ENCODE data around the gene PTPRU. TPM values are rescaled to one million over a fixed set of nuclear protein-coding genes. Genes with fewer than 3 reads are reported as not detected.

The PTPRU gene
- total RNA-seq, 1 donor from 2014 or later, result 15.3 TPM

DNA sequence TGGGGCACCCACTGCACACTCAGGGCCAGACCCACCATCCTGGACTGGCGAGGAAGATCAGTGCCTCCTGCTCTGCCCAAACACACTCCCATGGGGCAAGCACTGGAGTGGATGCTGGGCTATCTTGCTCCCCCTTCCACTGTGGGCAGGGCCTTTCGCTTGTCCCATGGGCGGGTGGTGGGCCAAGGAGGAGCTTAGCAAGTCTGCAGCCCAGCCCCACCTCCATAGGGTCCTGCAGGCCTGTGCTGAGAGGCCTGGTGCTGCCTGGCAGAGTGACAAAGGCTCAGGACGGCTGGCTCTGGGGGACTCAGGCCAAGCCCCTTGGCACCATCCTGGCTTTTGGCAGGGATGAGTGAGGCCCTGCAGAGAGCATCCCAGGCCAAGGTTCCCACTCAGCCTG, 89.4 kb downstream of the PTPRU start:
- peaks cover 2% of the 10 kb centered on the region for H3K27me3 ChIP-seq (ENCODE audit: low read depth)
- no peak overlapping the region for H3K4me3 ChIP-seq
- peak; percentile 56 for DNase-seq
- no peaks in the 10 kb centered on the region for H3K9me3 ChIP-seq (replicated peaks)
- TF ChIP-seq, protein P1, sequence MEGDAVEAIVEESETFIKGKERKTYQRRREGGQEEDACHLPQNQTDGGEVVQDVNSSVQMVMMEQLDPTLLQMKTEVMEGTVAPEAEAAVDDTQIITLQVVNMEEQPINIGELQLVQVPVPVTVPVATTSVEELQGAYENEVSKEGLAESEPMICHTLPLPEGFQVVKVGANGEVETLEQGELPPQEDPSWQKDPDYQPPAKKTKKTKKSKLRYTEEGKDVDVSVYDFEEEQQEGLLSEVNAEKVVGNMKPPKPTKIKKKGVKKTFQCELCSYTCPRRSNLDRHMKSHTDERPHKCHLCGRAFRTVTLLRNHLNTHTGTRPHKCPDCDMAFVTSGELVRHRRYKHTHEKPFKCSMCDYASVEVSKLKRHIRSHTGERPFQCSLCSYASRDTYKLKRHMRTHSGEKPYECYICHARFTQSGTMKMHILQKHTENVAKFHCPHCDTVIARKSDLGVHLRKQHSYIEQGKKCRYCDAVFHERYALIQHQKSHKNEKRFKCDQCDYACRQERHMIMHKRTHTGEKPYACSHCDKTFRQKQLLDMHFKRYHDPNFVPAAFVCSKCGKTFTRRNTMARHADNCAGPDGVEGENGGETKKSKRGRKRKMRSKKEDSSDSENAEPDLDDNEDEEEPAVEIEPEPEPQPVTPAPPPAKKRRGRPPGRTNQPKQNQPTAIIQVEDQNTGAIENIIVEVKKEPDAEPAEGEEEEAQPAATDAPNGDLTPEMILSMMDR (IDR thresholded peaks at IDR 0.05; ENCODE audit: borderline replicate concordance), result no peak
- intact Hi-C loops (cut with micrococcal nuclease), result no loop called here
- no peaks in the 10 kb centered on the region for H3K4me1 ChIP-seq
- H3K36me3 ChIP-seq, result peaks cover 3% of the 10 kb centered on the region
- H3K27ac ChIP-seq (replicated peaks), result no peak overlapping the region

DNA sequence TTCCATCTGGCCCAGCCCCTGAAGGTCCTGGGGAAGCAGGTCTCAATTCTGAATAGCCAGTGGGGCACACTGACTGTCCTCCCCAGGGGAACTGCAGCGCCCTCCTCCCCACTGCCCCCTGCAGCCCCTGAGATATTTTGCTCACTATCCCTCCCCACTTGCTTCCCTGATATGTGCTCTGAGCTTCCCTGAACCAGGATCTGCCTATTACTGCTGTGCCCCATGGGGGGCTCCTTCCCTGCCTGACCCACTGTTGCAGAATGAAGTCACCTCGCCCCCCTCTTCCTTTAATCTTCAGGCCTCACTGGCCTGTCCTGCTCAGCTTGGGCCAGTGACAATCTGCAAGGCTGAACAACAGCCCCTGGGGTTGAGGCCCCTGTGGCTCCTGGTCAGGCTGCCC, 89.8 kb downstream of the PTPRU start:
- TF ChIP-seq, protein P1 (IDR thresholded peaks at IDR 0.05; ENCODE audit: borderline replicate concordance), result no peak
- peaks cover 3% of the 10 kb centered on the region for H3K36me3 ChIP-seq
- no peak overlapping the region for H3K4me3 ChIP-seq
- no peaks in the 10 kb centered on the region for H3K4me1 ChIP-seq
- peaks cover 7% of the 10 kb centered on the region for H3K27me3 ChIP-seq (ENCODE audit: low read depth)
- no peak for DNase-seq
- intact Hi-C loops (cut with micrococcal nuclease), result no loop called here
- H3K9me3 ChIP-seq (replicated peaks), result no peaks in the 10 kb centered on the region
- H3K27ac ChIP-seq (replicated peaks), result no peak overlapping the region

DNA sequence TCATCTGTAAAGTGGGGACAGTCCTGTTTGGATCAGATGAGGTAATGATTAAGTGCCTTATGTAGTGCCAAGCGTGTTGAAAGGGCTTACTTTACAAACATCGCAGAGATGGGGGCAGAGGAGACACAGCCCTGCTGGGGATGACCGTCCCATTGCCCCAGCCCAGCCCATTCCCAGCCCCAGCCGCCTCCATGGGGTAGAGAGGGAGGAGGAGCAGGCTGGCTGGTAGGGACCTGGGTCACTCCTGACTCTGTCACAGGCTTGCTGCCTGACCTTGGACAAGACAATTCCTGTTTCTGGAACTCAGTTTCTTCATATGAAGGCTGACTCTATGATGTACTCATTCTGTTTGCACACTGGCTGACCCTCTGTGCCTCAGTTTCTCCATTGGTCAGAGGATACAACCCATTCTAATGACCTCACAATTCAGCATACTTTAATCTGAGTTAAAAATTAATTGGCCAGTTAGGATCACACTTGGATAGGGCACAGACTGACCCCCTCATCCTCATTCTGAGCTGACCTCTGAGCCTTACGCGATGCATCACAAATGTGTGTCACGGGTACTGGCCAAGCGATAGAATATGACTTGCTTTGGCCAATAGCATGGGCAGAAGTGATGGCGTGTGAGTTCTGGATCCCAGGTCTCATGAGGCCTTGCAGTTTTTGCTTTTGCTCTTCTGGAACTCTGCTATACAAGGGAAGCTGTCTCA, 91.1 kb downstream of the PTPRU start:
- Histone ChIP-seq H3K4me1 (no peaks in the 10 kb centered on the region), H3K27ac (replicated peaks) (no peak overlapping the region), H3K27me3 (ENCODE audit: low read depth) (peaks cover 17% of the 10 kb centered on the region), H3K4me3 (no peak overlapping the region), H3K9me3 (replicated peaks) (no peaks in the 10 kb centered on the region), H3K36me3 (no peaks in the 10 kb centered on the region)
- TF ChIP-seq, protein P1 (IDR thresholded peaks at IDR 0.05; ENCODE audit: borderline replicate concordance), result no peak
- no peak for DNase-seq
- intact Hi-C loops (cut with micrococcal nuclease), result no loop called here

DNA sequence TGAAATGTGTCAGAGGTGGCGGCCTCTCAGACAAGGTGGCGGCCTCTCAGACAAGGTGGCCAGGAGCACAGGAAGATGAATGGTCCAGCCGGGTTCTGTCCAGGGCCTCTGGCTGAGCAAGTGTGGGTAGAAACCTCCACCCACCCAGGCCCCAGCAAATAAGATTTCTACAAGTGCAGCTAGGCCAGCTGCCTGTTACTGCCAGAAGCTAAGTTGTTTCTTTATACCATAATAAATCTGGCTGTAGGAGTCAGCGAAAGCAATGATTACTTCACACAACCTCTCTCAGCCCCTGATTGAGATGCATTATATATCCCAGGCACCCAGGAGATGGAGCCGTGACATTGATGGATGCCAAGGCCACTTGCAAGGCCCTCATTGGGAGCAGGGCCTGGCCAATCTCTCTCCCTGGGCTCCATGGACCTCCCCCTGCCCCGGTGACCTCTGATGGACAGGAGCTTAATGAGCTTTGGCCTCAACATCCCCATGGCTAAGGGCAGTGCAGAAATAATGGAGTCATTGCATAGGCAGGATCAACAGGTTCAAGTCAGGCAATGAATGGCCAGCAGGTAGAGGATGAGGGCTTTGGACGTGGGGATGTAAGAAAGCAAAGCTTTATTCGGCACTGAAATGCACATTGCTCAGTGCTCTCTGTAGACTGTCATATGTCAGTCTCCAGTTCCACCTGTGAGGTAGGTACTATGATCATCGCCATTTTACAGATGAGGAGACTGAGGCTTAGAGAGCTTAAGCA, 92.9 kb downstream of the PTPRU start:
- Histone ChIP-seq H3K27me3 (ENCODE audit: low read depth) (peaks cover 33% of the 10 kb centered on the region), H3K9me3 (replicated peaks) (no peaks in the 10 kb centered on the region), H3K36me3 (no peaks in the 10 kb centered on the region), H3K4me3 (no peak overlapping the region), H3K27ac (replicated peaks) (no peak overlapping the region), H3K4me1 (no peaks in the 10 kb centered on the region)
- intact Hi-C loops (cut with micrococcal nuclease), result no loop called here
- no peak for DNase-seq
- TF ChIP-seq, protein P1 (IDR thresholded peaks at IDR 0.05; ENCODE audit: borderline replicate concordance), result no peak

DNA sequence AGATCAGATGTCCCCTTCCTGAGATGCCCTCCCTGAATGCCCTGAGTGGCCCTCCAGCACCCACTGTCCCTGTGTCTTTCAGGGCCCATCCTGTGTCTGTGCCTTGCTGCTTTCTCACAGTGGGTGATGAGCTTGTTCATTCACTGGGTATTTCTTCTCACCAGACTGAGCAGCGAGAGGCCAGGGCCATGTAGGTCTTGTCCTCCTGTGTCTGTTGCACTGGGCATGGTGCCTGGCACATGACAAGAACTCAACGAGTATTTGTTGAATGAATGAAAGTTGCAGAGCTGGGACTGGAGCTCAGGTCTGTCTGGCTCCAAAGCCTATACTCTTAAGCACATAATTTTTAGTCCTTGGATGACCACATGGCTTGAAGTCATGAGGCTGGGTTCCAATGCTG, 93.8 kb downstream of the PTPRU start:
- no peaks in the 10 kb centered on the region for H3K9me3 ChIP-seq (replicated peaks)
- intact Hi-C loops (cut with micrococcal nuclease), result no loop called here
- peaks cover 42% of the 10 kb centered on the region for H3K27me3 ChIP-seq (ENCODE audit: low read depth)
- no peak overlapping the region for H3K4me3 ChIP-seq
- TF ChIP-seq, protein P1 (IDR thresholded peaks at IDR 0.05; ENCODE audit: borderline replicate concordance), result no peak
- no peaks in the 10 kb centered on the region for H3K36me3 ChIP-seq
- DNase-seq, result no peak
- H3K4me1 ChIP-seq, result no peaks in the 10 kb centered on the region
- no peak overlapping the region for H3K27ac ChIP-seq (replicated peaks)
